CD4-positive, alpha-beta T cell treated with Interleukin-4 for 4 hours (primary cell): ENCODE data around the gene KNOP1.
"Not testable (repeated sequence)": the region's sequence is repeated elsewhere in the genome, so short reads cannot be mapped to it uniquely, and the experiment has no call there.

Experiments
- DNase-seq: peaks from one replicate; pipeline ENCODE4 v3.0.0-alpha.2; 2020

KNOP1 gene

DNA sequence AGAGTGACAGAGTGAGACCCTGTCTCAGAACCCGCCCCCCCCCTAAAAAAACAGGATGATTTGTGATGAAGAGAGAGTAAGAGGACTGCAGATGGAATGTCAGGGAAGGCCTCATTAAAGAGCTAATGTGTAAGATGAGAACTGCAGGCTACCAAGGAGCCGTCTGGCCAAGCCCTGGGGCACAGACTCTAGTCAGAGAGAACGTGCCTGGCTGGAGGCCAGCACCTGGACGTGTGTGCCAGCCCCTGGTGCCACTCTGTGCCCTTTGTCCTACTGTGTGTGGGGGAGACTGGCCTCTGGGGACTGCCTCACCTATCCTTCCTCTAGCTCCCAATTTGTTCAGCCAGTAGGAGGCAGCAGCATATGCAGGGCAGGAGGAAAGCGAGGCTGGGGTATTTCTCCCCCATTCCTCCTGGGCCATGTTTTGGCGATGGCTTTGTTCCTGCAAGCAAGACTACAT is 37.1 kb downstream of the KNOP1 start:
- no peak for DNase-seq

DNA sequence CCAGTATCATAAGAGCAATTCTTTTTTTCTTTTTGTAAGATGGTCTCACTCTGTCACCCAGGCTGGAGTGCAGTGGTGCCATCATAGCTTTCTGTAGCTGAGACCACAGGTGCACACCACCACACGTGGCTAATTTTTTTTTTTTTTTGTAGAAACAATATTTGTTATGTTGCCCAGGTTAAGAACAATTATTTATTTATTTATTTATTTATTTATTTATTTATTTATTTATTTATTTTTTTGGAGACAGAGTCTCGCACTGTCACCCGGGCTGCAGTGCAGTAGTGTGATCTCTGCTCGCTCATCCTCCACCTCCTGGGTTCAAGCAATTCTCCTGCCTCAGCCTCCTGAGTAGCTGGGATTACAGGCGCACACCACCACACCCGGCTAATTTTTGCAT is 38.7 kb downstream of the KNOP1 start:
- DNase-seq, result not testable (repeated sequence)

DNA sequence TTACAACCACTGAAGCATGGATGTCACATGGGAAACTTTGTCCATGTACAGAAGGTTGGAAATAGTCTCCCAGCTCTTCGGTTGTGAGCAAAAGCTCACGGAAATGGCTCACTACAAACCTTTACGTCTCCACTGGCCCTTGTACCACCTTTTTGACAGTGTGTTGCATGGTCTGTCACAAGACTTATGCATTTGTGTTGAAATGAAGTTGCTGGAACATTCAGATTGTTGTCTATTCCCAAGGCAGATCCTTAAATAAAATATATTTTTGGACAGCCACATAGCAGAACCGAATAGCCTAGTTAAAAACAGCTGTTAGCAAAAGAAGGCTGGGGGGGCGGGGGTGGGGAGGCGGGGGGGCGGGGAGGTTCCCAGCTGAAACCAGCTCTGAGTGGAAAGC is 39.2 kb downstream of the KNOP1 start:
- no peak for DNase-seq

DNA sequence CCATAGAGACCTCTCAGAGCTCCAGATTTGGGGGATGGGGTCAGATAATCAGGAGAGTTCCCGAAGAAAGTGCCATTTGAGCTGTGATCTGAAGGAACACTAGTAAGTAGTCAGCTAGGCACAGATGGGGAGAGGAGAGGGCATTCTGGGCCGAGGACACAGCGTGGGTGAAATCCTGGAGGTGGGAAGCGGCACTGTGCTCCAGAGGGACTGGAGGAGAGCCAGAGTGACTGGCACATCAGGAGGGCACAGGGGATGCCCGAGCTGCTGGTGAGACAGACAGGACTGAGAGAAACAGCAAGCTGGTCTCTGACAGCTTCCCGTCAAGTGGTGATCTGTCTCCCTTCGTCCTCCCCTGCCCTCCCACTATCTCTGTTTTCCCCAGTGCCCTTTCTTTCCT is 40.6 kb downstream of the KNOP1 start:
- DNase-seq, result no peak

DNA sequence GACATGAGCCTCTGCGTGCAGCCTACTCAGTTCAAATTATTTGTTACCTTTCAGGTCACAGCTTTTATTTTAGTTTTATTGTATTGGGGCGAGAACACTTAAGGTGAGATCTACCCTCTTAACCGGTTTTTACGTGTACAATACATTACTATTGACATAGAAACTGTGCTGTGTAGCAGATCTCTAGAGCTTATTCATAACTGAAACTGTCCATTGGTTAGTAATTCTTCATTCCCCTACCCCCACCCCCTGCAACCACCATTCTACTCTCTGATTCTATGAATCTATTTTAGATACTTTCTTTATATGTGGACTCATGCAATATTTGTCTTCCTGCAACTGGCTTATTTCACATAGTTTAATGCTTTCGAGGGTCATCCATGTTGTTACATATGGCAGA is 43.5 kb downstream of the KNOP1 start:
- DNase-seq, result no peak

DNA sequence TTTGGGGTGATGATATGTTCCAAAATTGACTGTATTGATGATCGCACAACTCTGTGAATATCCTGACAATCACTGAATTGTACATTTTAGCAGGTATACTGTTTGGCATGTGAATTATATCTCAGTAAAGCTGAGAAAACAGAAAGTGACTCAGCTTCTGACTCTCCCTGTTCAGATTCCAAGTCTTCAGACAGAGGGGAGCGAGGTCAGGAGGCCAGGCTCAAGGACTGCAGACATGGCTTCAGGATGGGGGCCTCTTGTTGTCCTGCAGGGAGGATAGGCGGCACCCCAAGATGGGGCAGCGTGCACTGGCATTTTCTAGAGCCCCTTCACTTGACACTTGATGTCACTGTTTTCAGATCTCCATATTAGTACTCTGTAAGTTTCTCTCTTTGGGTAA is 45.6 kb downstream of the KNOP1 start:
- DNase-seq, result no peak

DNA sequence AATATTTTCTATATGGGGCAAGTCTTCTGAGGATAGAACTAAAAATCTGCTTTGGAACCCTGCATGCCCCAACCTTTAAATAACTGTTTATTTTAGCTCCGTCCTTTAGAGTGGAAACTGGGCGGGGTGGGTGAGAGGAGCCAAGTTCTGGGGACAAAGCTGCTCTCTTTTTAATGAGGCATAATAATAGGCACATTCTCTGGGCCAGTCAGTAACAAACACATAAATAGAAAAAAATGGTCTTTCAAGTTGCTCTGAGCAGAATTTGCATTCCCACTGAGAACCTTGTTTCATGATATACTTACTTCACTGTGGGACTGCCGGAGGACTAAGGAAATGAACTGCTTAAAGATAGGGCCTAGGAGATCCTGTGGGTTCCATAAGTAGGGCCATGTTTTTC is 51.5 kb downstream of the KNOP1 start:
- DNase-seq, result no peak

DNA sequence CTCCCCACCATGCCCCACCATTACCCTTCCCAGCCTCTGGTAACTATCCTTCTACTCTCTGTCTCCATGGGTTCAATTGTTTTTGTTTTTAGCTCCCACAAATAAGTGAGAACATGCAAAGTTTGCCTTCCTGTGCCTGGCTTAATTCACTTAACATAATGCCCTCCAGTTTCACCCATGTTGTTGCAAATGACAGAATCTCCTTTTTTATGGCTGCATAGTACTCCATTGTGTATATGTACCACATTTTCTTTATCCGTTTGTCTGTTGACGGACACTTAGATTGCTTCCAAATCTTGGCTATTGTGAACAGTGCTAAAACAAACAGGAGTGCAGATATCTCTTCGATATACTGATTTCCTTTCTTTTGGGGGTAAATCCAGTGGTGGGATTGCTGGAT is 52.7 kb downstream of the KNOP1 start:
- not testable (repeated sequence) for DNase-seq

DNA sequence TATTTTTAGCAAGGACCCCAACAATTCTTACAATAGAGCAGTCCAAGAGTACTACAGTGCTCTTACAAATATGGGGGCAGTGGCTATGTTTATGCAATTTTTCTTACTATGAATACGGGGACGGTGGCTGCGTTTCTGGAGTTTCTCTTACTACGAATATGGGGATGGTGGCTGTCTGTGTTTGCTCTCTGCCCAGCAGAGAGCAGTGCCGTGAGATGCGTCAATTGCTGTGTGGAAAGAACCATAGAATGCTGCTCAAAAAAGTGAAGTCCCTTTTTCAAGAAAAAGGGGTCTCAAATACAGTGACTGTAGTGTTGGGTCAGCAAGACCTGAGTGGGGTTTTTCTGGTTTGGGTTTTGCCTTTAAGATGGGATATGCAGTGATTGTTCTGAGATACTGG is 53.9 kb downstream of the KNOP1 start:
- DNase-seq, result no peak

DNA sequence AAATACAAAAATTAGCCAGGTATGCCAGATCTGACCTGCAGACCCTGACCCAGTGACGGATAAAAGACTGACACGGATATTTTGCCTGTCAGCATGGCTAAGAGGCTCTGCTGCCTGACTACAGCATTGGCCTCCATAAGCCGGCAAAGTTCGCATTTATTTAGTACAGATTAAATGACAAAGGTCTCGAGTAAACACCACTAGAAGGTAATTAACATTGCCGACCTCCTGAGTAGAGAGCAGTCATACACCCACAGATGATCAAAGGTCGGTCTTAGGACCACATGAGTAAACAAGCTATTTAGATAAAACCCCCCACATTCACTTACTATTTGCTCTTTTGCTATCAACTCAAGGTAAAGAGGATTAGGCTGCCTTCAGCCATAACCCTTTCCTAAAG is 55.7 kb downstream of the KNOP1 start:
- DNase-seq, result no peak

DNA sequence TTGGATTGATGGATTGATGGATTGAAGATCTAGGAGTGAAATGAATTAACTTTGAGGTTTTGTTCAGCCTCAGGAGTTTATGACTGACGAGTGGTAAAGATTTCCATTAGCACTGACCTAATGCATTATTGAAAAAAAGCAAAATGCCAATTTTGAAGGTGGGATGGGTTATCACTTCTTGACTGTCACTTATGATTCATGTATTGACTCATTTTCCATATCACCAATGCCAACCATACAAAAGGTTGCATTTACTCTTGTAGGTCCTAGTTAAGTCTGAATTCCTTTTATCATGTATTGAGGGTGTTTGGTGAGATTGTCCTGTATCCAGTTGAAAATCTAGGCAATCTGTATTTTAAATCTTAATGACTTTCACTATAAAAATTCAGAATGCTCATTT is 57.6 kb downstream of the KNOP1 start:
- no peak for DNase-seq

DNA sequence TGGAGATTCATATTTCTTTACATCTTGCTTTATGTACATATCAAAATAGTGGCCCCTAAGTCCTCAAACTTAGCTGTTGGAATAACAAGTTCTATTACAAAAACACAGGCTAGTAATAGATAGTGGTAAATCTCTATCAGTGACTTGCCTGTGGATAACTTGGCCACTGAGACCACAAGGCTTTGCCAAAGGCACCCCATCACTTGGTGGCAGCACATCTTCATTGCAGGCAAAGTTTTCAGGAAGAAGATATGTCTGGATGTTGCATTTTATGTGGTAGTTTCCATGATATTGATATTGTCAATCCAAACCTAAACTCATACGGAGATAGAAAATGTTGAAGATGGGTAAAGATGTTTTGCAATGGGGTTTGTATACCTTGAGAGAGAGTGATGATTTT is 58.5 kb downstream of the KNOP1 start:
- no peak for DNase-seq

DNA sequence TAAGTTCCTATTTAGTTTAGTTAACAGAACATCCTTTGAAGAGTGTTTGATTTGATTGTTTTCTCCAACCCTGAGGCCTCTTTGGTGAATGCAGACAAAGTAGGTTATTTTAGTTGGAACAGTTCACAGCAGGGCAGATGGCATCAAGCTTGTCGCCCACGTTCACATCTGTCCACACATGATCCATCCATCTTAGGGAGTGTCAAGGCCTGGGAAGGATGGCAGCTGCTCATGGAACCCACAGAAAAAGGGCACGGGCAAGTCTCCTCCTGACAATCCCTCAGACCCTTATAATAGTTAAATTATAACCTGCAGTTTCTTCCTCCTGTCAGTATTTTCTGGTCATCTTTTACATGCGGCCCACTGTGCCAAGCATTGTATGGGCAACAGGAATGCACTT is 60.2 kb downstream of the KNOP1 start:
- DNase-seq, result no peak

DNA sequence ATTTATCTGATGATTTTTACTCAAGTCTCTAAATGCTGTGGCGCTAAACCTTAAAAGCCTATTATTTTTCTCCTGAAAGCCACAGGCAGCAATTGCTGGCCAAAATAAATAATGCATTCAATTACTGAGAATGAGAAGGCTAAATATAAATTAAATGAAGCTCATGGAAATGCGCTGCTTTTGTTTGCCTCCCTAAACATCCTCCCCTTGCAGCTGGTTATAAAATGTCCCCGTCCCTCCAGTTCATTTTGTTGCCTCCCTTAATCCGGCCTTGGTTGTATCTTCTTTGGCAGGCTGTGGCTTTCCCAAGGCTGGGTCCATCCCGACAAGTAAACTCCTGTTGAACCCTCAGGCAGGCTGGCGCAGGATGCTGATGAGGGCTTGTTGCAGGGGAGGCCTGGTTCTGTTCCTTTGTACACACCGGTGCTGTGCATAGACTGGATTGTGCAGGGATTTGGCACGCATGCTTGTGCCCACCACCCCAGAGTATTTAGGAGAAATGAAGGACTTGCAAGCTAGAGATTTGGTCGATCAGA is 62.7 kb downstream of the KNOP1 start:
- no peak for DNase-seq

DNA sequence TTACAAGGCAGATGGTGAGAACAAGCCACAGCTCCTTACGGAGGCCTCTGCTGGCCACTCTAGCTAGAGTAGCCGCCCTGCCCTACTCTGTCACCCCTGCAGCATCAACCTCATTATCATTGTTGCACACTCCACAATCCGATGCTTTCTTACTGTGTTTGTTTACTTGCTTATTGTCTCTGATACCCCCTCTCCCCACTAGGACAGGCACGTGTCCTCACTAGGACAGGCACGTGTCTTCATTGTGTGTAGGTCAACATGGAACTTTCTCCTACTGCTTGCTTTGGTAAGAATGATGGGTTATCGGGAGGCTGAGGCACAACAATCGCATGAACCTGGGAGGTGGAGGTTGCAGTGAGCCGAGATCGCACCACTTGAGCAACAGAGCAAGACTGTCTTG is 63.9 kb downstream of the KNOP1 start:
- no peak for DNase-seq
